Retinal pigment epithelial cell (primary cell): ENCODE results near the gene GSDMA.

Experiments used
- DNase-seq: peaks from one replicate; pipeline ENCODE4 v3.0.0-alpha.2; 2010; ENCODE audit warnings: low read depth
- H3K4me3 ChIP-seq: 2 replicates; pipeline ENCODE4 v1.5.1; 2011; ENCODE audit warnings: mild to moderate bottlenecking, low read length, control low read depth, moderate library complexity
- TF ChIP-seq, protein P1 (sequence below): conservative IDR thresholded peaks from 2 replicates; pipeline ENCODE4 v1.5.1; 2011; ENCODE audit warnings: low read depth, low read length, control low read depth, inconsistent platforms

GSDMA gene

DNA sequence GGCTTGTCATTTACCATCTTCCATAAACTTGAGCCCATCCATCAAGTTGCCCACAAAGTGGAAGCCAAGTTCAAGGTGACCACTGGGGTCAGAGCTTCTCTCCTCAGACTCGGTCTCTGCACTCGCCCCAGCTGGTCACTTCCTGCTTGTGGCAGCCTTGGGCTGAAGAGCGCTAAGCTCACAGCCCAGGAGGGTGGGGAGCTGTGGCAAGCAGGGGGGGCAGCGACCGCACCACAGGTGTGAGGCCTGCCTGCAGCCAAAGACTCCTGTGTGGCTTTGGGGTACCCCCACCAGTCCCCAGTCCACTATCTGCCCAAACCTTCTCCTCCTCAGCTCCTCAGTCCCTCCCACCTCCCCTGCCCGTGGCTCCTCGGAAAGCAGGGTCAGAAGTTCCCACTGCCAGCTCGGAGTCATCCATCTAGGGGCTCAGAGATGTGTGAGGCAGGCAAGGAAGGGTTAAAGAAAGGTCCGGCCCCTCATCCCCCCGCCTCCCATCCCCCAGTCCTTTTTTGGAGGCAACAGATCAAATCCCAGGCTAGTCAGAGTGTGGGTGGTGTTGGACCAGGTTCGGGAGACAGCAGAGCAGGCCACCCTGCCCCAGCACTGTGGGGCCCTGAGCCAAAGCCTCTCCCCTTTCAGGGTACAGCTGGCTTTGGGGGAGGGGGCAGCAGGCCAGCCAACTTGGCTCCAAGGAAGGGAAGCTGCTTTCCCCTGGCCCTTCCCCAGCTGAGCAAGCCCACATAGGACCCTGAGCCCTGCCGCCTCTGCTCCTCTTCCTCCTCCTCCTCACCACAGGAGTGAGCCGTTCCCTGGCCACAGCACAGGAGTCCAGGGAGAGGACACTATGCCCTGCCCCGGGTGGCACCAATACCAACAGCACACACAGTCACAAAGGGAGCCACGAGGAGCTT is 55.7 kb downstream of the GSDMA start:
- H3K4me3 ChIP-seq: no peak overlapping the region
- no peak for DNase-seq
- TF ChIP-seq, protein P1, sequence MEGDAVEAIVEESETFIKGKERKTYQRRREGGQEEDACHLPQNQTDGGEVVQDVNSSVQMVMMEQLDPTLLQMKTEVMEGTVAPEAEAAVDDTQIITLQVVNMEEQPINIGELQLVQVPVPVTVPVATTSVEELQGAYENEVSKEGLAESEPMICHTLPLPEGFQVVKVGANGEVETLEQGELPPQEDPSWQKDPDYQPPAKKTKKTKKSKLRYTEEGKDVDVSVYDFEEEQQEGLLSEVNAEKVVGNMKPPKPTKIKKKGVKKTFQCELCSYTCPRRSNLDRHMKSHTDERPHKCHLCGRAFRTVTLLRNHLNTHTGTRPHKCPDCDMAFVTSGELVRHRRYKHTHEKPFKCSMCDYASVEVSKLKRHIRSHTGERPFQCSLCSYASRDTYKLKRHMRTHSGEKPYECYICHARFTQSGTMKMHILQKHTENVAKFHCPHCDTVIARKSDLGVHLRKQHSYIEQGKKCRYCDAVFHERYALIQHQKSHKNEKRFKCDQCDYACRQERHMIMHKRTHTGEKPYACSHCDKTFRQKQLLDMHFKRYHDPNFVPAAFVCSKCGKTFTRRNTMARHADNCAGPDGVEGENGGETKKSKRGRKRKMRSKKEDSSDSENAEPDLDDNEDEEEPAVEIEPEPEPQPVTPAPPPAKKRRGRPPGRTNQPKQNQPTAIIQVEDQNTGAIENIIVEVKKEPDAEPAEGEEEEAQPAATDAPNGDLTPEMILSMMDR: no peak

DNA sequence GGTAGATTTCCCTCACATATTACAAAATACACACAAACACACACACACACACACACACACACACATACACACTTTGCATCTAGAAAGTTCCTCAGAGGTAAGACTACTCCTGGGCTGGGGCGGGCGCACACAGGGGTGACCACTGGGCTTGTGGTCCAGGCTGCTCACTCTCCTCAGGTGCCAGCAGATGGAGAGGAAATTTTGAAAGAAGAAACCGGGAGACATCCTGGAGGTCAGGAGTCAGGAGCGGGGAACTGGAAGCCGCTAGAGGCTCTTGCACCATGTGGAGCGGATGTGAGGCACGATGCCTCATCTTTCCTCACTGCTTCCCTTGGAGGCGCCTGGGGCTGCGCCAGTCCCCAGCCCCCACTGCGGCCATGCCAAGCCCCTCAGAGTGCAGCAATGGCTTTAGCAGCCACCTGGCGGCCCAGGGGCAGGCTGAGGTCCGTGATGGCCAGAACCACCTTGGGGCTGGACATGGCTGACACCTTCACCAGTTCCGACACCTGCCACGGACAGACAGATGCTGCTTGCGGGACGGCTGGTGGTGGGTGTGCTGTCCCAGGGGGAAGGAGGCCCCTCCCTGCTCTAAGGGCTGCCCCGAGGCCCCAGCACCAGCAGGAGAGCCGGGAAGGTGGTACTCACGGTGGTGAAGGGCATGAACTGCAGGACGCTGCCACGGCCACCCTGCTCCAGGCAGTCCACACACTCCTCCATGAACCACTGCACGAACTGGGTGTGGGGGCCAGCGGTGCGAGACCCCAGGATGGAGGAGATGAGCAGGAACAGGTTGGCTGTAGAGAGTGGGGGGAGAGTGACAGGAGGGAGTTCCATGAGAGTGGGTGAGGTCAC is 56.6 kb downstream of the GSDMA start:
- no peak overlapping the region for H3K4me3 ChIP-seq
- DNase-seq: no peak
- TF ChIP-seq, protein P1: no peak

DNA sequence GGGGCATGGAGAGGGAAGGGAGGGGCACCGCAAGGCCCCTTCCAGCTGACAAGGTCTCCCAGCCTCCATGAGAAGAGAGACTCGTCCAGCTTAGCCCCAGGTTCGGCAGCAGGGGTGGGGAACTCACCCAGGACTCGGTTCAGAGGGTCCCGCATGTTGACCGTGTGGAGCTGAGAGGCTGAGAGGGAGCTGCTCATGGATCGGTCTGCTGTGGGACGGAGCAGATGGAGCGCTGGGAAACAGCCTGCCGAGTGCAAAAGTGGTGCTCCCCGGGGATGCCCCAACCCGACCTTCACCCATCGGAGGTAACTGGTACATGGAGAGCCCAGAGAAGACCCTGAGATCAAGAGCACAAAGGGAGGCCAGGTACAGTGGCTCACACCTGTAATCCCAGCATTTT is 57.3 kb downstream of the GSDMA start:
- H3K4me3 ChIP-seq: no peak overlapping the region
- DNase-seq: no peak
- TF ChIP-seq, protein P1: no peak

DNA sequence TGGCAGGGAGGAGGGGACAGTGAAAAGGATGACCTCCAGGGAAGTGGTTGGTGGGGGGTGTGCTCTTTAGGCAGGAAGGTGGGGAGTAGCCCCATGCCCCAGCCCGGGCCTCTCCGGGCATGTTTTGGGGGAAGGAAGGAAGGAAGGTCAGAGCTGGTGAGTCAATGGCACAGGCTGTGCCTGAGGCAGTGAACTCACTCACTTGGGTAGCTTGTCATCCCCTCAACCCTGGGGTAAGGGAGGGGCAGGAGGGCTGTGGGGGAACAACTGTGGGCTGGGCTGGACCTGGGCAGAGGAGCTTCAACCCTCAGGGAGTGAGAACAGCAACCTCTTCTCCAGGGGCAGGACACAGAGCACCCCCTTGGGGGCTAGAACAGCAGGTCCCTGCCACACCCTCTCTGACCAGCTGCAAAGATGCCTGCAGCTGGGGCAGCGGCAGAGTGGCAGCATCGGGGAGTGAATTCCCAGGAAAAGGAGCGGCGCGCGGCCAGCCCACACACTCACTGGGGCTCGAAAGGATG is 58.7 kb downstream of the GSDMA start:
- no peak overlapping the region for H3K4me3 ChIP-seq
- DNase-seq: no peak
- TF ChIP-seq, protein P1: no peak

DNA sequence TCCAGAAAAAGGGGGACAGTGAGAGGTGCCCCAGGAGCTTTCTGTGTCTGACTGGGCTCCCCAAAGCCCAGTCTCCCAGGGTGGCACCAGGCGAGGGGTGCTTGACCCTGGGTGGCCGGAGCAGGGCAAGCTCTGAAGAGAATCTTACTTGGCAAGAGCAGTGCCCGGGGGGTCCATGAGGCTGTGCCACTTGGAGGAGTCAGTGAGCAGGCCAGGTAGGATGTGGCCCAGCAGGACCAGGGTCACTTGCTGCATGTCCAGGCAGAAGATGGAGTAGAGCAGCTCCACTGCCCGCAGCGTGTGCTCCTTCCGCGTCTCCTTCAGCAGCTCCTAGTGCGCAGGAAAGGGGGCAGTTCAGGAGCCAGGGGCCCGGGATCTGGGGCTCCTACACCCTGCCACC is 59.7 kb downstream of the GSDMA start:
- TF ChIP-seq, protein P1: no peak
- DNase-seq: no peak
- H3K4me3 ChIP-seq: no peak overlapping the region

DNA sequence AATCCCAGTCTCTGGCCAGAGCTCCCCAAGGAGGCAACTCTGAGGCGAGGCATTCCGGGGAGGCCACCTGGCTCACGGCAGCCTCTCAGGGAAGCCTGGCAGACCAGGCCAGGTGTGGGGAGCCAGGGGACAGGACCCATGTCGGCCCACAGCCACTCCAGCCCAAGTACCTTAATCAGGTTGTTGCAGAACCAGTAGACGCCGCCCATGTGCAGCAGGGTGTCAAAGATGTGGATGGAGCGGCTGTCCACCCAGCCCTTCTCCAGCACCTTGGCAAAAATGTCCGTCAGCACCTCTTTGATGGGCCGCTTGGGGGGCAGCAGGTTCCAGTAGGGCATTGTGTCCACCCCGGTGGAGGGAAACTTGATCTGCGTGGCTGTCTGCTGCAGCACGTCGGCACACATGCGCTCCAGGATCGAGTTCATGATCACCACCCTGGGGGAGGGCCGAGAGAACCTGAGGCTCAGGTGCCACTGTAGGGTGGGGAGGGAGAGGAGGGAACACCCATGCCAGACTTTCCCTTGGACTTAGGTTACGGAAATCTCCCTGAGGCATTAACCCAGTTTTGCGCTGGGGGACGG is 60.2 kb downstream of the GSDMA start:
- no peak overlapping the region for H3K4me3 ChIP-seq
- TF ChIP-seq, protein P1: no peak
- DNase-seq: no peak
